ENCODE measurements around the gene GOLT1B.

GOLT1B gene

DNA sequence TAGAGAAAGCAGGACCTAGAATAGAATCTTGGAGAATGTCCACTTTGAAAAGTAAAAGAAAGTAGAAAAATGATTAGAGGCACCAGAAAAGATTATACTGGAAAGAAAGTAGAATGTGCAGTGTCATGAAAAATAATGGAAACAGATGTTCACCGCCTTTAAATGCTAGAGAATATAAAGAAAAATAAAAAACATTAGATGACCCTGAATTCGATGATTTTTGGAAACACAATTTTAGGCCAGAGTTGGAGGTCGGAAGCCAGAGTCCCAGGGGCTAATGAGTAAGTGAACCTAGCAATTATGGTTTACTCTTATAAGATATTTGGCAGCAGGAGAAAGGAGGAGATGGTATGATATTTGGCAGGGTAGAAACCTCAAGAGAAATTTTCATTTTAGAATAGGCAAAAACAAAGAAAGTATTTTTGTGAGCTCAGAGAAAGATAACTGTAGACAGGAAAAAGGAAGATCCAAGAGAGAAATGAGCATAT, 65.4 kb downstream of the GOLT1B start:
- FAIRE-seq: no peak

Measured in G401.6 (cell line).